Epithelial cell of proximal tubule (primary cell): ENCODE results near the gene UBE2G2. TPM values are rescaled to one million over a fixed set of nuclear protein-coding genes. Genes with fewer than 3 reads are reported as not detected.

Experiments
- DNase-seq: peaks from one replicate; pipeline ENCODE4 v3.0.0-alpha.2; 2011; ENCODE audit warnings: low read depth
- H3K4me3 ChIP-seq: 2 replicates; pipeline ENCODE4 v1.5.1; 2011; ENCODE audit warnings: low read depth, mild to moderate bottlenecking, low read length
- total RNA-seq: library from RNA; depleted of rRNA; stranded (reverse); fragments of >200 nt; gene quantifications from 2 replicates; pipeline ENCODE4 v1.2.3, GENCODE V29; 2015
- TF ChIP-seq, protein P1 (sequence below): conservative IDR thresholded peaks from 2 replicates; pipeline ENCODE4 v1.5.1; 2012; ENCODE audit warnings: low read depth, mild to moderate bottlenecking, low read length

The UBE2G2 gene
- total RNA-seq, 1 donor from 2014 or later, result 29.6 TPM

DNA sequence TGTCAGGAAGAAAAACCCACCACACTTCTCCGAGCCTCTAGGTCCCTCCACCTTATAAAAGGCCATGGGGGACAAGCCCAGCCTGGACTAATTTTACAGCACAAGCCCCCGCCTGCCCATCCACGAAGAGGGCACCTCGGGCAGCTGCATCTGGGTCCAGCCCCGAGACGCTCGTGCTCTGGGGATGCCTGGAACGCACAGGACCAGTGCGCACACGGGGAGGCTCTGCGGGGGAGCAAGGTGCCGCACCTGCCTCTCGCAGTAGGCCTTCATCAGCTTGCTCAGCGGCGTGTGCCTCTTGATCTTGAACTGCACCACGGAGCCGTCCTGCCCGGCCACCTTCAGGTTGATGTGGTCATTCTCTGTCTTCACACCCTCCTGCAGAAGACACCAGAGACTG lies 12.1 kb upstream of the UBE2G2 start:
- H3K4me3 ChIP-seq, result no peak overlapping the region
- TF ChIP-seq, protein P1, sequence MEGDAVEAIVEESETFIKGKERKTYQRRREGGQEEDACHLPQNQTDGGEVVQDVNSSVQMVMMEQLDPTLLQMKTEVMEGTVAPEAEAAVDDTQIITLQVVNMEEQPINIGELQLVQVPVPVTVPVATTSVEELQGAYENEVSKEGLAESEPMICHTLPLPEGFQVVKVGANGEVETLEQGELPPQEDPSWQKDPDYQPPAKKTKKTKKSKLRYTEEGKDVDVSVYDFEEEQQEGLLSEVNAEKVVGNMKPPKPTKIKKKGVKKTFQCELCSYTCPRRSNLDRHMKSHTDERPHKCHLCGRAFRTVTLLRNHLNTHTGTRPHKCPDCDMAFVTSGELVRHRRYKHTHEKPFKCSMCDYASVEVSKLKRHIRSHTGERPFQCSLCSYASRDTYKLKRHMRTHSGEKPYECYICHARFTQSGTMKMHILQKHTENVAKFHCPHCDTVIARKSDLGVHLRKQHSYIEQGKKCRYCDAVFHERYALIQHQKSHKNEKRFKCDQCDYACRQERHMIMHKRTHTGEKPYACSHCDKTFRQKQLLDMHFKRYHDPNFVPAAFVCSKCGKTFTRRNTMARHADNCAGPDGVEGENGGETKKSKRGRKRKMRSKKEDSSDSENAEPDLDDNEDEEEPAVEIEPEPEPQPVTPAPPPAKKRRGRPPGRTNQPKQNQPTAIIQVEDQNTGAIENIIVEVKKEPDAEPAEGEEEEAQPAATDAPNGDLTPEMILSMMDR, result no peak
- DNase-seq, result no peak

GRCh38 chr21:44813149-44813548 lies 11.5 kb upstream of the UBE2G2 start:
- DNase-seq, result no peak
- H3K4me3 ChIP-seq, result no peak overlapping the region
- TF ChIP-seq, protein P1, result no peak

- TF ChIP-seq, protein P1, result no peak
- no peak for DNase-seq
- no peak overlapping the region for H3K4me3 ChIP-seq
Measured at GRCh38 chr21:44812640-44813039, 11.0 kb upstream of the UBE2G2 start.

DNA sequence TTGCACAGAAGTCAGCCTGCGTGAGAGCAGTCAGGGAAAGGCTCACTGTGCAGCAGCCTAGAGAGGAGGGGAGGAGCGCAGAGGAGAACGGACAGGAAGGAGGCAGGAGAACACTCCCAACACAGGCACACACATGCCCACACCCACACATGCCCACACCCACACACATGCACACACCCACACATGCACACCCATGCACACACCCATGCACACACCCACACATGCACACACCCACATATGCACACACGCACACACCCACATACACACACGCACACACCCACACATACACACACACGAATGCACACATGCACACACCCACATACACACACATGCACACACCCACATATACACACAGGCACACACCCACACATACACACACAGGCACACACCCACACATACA lies 9.2 kb upstream of the UBE2G2 start:
- TF ChIP-seq, protein P1, result no peak
- DNase-seq, result no peak
- no peak overlapping the region for H3K4me3 ChIP-seq

DNA sequence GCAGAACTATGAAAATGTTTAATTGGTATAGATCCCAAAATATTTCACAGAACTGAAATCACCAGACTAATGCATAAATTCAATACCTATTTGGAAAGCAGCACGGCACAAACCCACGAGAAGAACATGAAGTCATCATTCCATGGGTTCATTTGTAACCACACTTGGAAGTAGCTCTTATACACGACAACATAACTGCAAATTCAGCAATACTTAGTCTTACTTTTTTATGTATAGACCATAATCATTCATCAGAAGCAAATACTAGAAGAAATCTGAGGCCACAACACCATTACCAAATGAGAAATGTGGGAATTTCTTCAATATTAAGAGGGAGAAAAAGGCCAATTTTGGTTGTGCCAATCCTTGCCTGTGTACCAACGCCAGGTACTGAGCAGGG lies 4.2 kb upstream of the UBE2G2 start:
- no peak overlapping the region for H3K4me3 ChIP-seq
- DNase-seq, result no peak
- TF ChIP-seq, protein P1, result no peak

DNA sequence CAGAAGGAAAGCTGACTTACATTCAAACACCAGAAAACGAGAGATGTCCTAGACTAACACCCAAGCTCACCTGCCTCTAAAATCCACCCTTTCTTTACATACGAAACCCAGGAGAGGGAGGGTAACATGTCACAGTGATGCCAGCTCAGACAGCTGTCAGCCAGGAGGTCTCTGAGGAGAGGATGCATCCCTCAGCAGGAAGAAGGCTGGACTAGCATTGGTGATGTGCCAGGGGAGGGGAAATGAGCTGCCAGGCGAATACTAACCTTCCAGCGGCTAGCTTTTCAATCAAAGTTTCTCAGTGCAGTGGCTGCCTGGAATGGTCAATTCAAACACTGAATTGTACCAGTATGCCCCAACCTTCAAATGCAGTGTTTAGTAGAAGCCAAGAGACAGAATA lies 3.6 kb upstream of the UBE2G2 start:
- DNase-seq, result no peak
- H3K4me3 ChIP-seq, result no peak overlapping the region
- TF ChIP-seq, protein P1, result no peak

- DNase-seq, result no peak
- no peak overlapping the region for H3K4me3 ChIP-seq
- TF ChIP-seq, protein P1, result no peak
Measured at GRCh38 chr21:44804762-44805161, 3.1 kb upstream of the UBE2G2 start.
